HUES64 (cell line): ENCODE results near the gene CACNA2D3.

ENCODE experiments used
- H3K27ac ChIP-seq: 2 replicates; pipeline ENCODE4 v1.7.0; 2013; ENCODE audit warnings: low read depth, low read length, inconsistent platforms
- H3K27me3 ChIP-seq: 2 replicates; pipeline ENCODE4 v1.6.1; 2013; ENCODE audit warnings: mild to moderate bottlenecking, low read length; ENCODE audit not compliant: insufficient read depth
- H3K36me3 ChIP-seq: 2 replicates; pipeline ENCODE4 v1.6.1; 2013; ENCODE audit warnings: mild to moderate bottlenecking, low read length; ENCODE audit not compliant: insufficient read depth
- H3K4me1 ChIP-seq: 2 replicates; pipeline ENCODE4 v1.6.1; 2013; ENCODE audit warnings: mild to moderate bottlenecking, low read length, moderate library complexity; ENCODE audit not compliant: insufficient read depth
- H3K4me3 ChIP-seq: 2 replicates; pipeline ENCODE4 v1.5.1; 2013; ENCODE audit warnings: mild to moderate bottlenecking, low read length, moderate library complexity
- H3K9ac ChIP-seq: 2 replicates; pipeline ENCODE4 v1.6.1; 2013; ENCODE audit warnings: mild to moderate bottlenecking, low read depth, low read length
- H3K9me3 ChIP-seq: 2 replicates; pipeline ENCODE4 v1.6.1; 2013; ENCODE audit warnings: low read depth, low read length; ENCODE audit not compliant: insufficient read depth
- WGBS: fragments of 150-250, 120-280 bp; methylation state at CpG from one replicate; pipeline ENCODE4 v1.1.7; 2013; ENCODE audit warnings: missing lambda C conversion rate; 5-methylcytosine and 5-hydroxymethylcytosine counted together

Gene CACNA2D3

GRCh38 chr3:54150864-54151467 lies 28.6 kb downstream of the CACNA2D3 start:
- Histone ChIP-seq H3K36me3 (no peaks in the 10 kb centered on the region), H3K9me3 (no peaks in the 10 kb centered on the region), H3K27ac (no peak overlapping the region), H3K27me3 (no peaks in the 10 kb centered on the region), H3K4me1 (no peaks in the 10 kb centered on the region), H3K9ac (no peak overlapping the region), H3K4me3 (no peak overlapping the region)
- 92% methylated on average over 3 of the region's 3 CpGs for WGBS

GRCh38 chr3:54153477-54153876 lies 31.1 kb downstream of the CACNA2D3 start:
- H3K9me3 ChIP-seq: no peaks in the 10 kb centered on the region
- H3K27me3 ChIP-seq: no peaks in the 10 kb centered on the region
- H3K4me1 ChIP-seq: peaks cover 6% of the 10 kb centered on the region; the same call in 1 of the 2 replicates
- no peak overlapping the region for H3K9ac ChIP-seq
- H3K4me3 ChIP-seq: no peak overlapping the region
- H3K27ac ChIP-seq: no peak overlapping the region
- H3K36me3 ChIP-seq: no peaks in the 10 kb centered on the region
- WGBS: 89% methylated on average over 1 of the region's 1 CpG

DNA sequence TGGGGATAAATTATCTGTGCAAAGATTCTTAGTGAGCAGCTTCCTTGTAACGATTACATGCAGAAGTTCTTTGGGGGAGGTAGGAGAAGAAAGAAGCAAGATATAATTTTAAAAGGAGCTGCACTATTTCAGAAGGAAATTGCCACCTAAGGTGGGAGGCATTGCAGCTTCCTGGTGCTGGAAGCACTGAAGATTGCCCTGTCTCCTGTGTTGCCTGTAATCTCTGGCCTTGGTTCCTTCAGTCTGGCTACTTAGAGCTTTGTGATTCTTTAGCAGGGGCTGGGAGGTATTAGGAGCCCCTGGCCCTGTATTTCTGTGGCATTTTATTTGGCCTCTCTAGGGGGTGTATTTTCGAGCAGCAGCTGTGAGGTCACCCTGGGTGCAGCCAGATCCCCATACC lies 35.5 kb downstream of the CACNA2D3 start:
- Histone ChIP-seq H3K4me3 (no peak overlapping the region), H3K27ac (no peak overlapping the region), H3K36me3 (no peaks in the 10 kb centered on the region), H3K9ac (no peak overlapping the region), H3K9me3 (no peaks in the 10 kb centered on the region), H3K27me3 (no peaks in the 10 kb centered on the region), H3K4me1 (peaks cover 15% of the 10 kb centered on the region)
- WGBS: 85% methylated on average over 2 of the region's 2 CpGs

GRCh38 chr3:54159917-54160316 lies 37.6 kb downstream of the CACNA2D3 start:
- Histone ChIP-seq H3K27me3 (no peaks in the 10 kb centered on the region), H3K9me3 (no peaks in the 10 kb centered on the region), H3K27ac (no peak overlapping the region), H3K9ac (no peak overlapping the region), H3K4me1 (peaks cover 15% of the 10 kb centered on the region), H3K36me3 (no peaks in the 10 kb centered on the region), H3K4me3 (no peak overlapping the region)
- 50% methylated on average over 2 of the region's 3 CpGs for WGBS

DNA sequence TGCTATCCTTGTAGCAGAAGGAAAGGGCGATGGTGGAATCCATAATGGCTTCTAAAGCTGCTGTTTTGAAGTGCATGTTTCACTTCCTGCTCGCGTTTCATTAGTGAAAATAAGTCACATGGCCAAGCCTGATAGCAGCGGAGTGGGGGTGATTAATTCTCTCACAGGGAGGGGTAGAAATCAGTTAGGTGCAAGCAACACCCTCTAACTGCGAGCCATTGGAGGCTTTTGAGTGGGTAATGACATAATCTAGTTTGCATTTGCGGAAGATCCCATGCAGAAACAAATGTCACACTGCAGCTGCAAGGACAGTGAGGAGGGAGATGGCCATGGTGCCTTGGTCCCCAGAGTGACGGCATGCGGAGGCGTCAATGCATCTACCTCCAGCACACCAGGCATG lies 41.1 kb downstream of the CACNA2D3 start:
- no peak overlapping the region for H3K4me3 ChIP-seq
- no peaks in the 10 kb centered on the region for H3K36me3 ChIP-seq
- H3K4me1 ChIP-seq: peaks cover 15% of the 10 kb centered on the region
- no peak overlapping the region for H3K27ac ChIP-seq
- no peak overlapping the region for H3K9ac ChIP-seq
- no peaks in the 10 kb centered on the region for H3K9me3 ChIP-seq
- H3K27me3 ChIP-seq: no peaks in the 10 kb centered on the region
- 71% methylated on average over 9 of the region's 9 CpGs for WGBS

- H3K4me1 ChIP-seq: peaks cover 16% of the 10 kb centered on the region
- no peaks in the 10 kb centered on the region for H3K27me3 ChIP-seq
- H3K36me3 ChIP-seq: no peaks in the 10 kb centered on the region
- no peak overlapping the region for H3K27ac ChIP-seq
- H3K9me3 ChIP-seq: no peaks in the 10 kb centered on the region
- no peak overlapping the region for H3K9ac ChIP-seq
- WGBS: 89% methylated on average over 9 of the region's 10 CpGs
- H3K4me3 ChIP-seq: no peak overlapping the region
Measured at GRCh38 chr3:54164192-54164975, 42.0 kb downstream of the CACNA2D3 start.

GRCh38 chr3:54165865-54166264 lies 43.5 kb downstream of the CACNA2D3 start:
- Histone ChIP-seq H3K4me3 (no peak overlapping the region), H3K27me3 (no peaks in the 10 kb centered on the region), H3K27ac (no peak overlapping the region), H3K4me1 (peaks cover 16% of the 10 kb centered on the region), H3K9me3 (no peaks in the 10 kb centered on the region), H3K36me3 (no peaks in the 10 kb centered on the region), H3K9ac (no peak overlapping the region)
- WGBS: 82% methylated on average over 2 of the region's 2 CpGs

DNA sequence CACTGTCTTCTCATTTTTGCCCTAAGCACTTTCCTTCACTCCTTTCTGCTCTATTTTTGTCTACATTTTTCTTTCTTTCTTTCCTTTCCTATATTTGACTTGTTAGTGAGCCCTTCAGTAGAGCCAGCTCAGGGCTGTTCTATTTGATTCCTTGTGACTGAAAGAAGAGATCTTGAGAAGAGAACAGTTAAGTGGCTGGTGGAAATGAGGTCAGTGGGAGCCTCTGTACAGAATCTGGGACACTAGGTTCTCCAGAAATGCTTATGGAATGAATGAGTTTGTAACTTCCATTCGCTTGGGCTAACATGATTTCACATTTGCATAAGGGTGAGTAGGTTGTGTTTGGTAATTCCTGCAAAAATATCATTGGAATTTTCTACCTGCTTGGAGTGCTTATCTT lies 45.6 kb downstream of the CACNA2D3 start:
- H3K36me3 ChIP-seq: no peaks in the 10 kb centered on the region
- H3K4me1 ChIP-seq: peaks cover 9% of the 10 kb centered on the region
- WGBS: 92% methylated on average over 1 of the region's 1 CpG
- H3K9me3 ChIP-seq: no peaks in the 10 kb centered on the region
- no peaks in the 10 kb centered on the region for H3K27me3 ChIP-seq
- no peak overlapping the region for H3K9ac ChIP-seq
- H3K4me3 ChIP-seq: no peak overlapping the region
- no peak overlapping the region for H3K27ac ChIP-seq

- no peaks in the 10 kb centered on the region for H3K36me3 ChIP-seq
- peaks cover 9% of the 10 kb centered on the region for H3K4me1 ChIP-seq
- no peaks in the 10 kb centered on the region for H3K9me3 ChIP-seq
- H3K9ac ChIP-seq: no peak overlapping the region
- H3K4me3 ChIP-seq: no peak overlapping the region
- H3K27me3 ChIP-seq: no peaks in the 10 kb centered on the region
- H3K27ac ChIP-seq: no peak overlapping the region
- 62% methylated on average over 1 of the region's 1 CpG for WGBS
Measured at GRCh38 chr3:54168451-54168850, 46.1 kb downstream of the CACNA2D3 start.

DNA sequence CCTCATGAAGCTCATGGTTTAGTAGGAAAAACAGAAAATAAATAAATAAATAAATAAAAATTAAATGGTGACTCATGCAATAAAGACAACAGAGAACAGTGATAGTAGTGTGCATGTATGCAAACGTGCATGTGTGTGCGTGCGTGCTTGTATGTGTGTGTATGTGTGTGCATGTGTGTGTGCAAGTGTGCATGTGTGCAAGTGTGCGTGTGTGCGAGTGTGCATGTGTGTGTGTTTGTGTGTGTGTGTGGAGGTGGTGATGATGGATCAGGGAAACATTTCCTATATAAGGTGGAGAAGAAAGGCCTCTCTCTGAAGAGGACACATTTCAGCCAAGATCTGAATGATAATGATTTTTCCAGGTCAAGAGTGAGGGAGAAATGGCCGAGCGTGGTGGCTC lies 47.2 kb downstream of the CACNA2D3 start:
- WGBS: 97% methylated on average over 7 of the region's 7 CpGs
- no peak overlapping the region for H3K9ac ChIP-seq
- H3K27me3 ChIP-seq: no peaks in the 10 kb centered on the region
- no peak overlapping the region for H3K27ac ChIP-seq
- H3K4me3 ChIP-seq: no peak overlapping the region
- H3K36me3 ChIP-seq: no peaks in the 10 kb centered on the region
- peaks cover 9% of the 10 kb centered on the region for H3K4me1 ChIP-seq
- no peaks in the 10 kb centered on the region for H3K9me3 ChIP-seq

GRCh38 chr3:54171509-54171908 lies 49.2 kb downstream of the CACNA2D3 start:
- WGBS: 94% methylated on average over 1 of the region's 1 CpG
- H3K4me1 ChIP-seq: peaks cover 9% of the 10 kb centered on the region
- no peak overlapping the region for H3K4me3 ChIP-seq
- H3K9ac ChIP-seq: no peak overlapping the region
- H3K27ac ChIP-seq: no peak overlapping the region
- H3K27me3 ChIP-seq: no peaks in the 10 kb centered on the region
- H3K36me3 ChIP-seq: no peaks in the 10 kb centered on the region
- no peaks in the 10 kb centered on the region for H3K9me3 ChIP-seq
